RWPE2 (cell line): Measurements from ENCODE around the gene PRM3.

ENCODE experiments used
- ATAC-seq: fragments of 200-7000 bp; cut with Tn5 transposase; 3 replicates; pipeline ENCODE4 v1.9.1; 2021; ENCODE audit warnings: low read depth
- DNase-seq: peaks from one replicate; pipeline ENCODE4 v3.0.0-alpha.2; 2020; ENCODE audit warnings: low spot score
- H3K27ac ChIP-seq: fragments of 450-650 bp; 2 replicates; pipeline ENCODE4 v1.5.1; 2017; ENCODE audit warnings: mild to moderate bottlenecking; ENCODE audit not compliant: poor library complexity, severe bottlenecking
- H3K27me3 ChIP-seq: fragments of 250-450 bp; sonication (Bioruptor Pico); 2 replicates; pipeline ENCODE4 v1.5.1; 2021; ENCODE audit warnings: mild to moderate bottlenecking, moderate library complexity; ENCODE audit not compliant: insufficient read depth, poor library complexity, severe bottlenecking
- H3K36me3 ChIP-seq: fragments of 250-450 bp; sonication (Bioruptor Pico); 2 replicates; pipeline ENCODE4 v1.5.1; 2020; ENCODE audit warnings: low read depth, mild to moderate bottlenecking, moderate library complexity
- H3K4me1 ChIP-seq: fragments of 250-450 bp; sonication (Bioruptor Pico); 2 replicates; pipeline ENCODE4 v1.5.1; 2021; ENCODE audit warnings: mild to moderate bottlenecking, moderate library complexity; ENCODE audit not compliant: insufficient read depth, poor library complexity, severe bottlenecking
- H3K4me3 ChIP-seq: fragments of 250-450 bp; sonication (Bioruptor Pico); 2 replicates; pipeline ENCODE4 v1.5.1; 2021; ENCODE audit warnings: mild to moderate bottlenecking, moderate library complexity; ENCODE audit not compliant: severe bottlenecking
- H3K9me3 ChIP-seq: fragments of 250-450 bp; sonication (Bioruptor Pico); 2 replicates; pipeline ENCODE4 v1.5.1; 2021; ENCODE audit warnings: mild to moderate bottlenecking, moderate library complexity; ENCODE audit not compliant: severe bottlenecking
- CTCF ChIP-seq: fragments of 450-650 bp; IDR thresholded peaks from one replicate; pipeline ENCODE4 v1.5.1; 2017; ENCODE audit warnings: mild to moderate bottlenecking, moderate library complexity; ENCODE audit not compliant: poor library complexity, severe bottlenecking

Gene PRM3

GRCh38 chr16:11245222-11245737, 28.1 kb downstream of the PRM3 start:
- Histone ChIP-seq H3K27ac (no peak overlapping the region), H3K4me1 (no peaks in the 10 kb centered on the region), H3K9me3 (no peaks in the 10 kb centered on the region), H3K27me3 (no peaks in the 10 kb centered on the region), H3K36me3 (no peaks in the 10 kb centered on the region), H3K4me3 (no peak overlapping the region)
- ATAC-seq (no peak), DNase-seq (no peak)
- TF ChIP-seq CTCF, result no peak

- DNase-seq, result no peak
- TF ChIP-seq CTCF, result no peak
- Histone ChIP-seq H3K27me3 (no peaks in the 10 kb centered on the region), H3K36me3 (no peaks in the 10 kb centered on the region), H3K4me3 (no peak overlapping the region), H3K4me1 (no peaks in the 10 kb centered on the region), H3K9me3 (no peaks in the 10 kb centered on the region), H3K27ac (no peak overlapping the region)
- no peak for ATAC-seq
Observed at GRCh38 chr16:11242658-11243057, 30.8 kb downstream of the PRM3 start.

- no peak for TF ChIP-seq CTCF
- no peaks in the 10 kb centered on the region for H3K27me3 ChIP-seq
- no peaks in the 10 kb centered on the region for H3K4me1 ChIP-seq
- H3K27ac ChIP-seq, result no peak overlapping the region
- H3K9me3 ChIP-seq, result no peaks in the 10 kb centered on the region
- DNase-seq (no peak), ATAC-seq (no peak)
- H3K4me3 ChIP-seq, result no peak overlapping the region
- H3K36me3 ChIP-seq, result no peaks in the 10 kb centered on the region
Observed at GRCh38 chr16:11241480-11242204, 31.8 kb downstream of the PRM3 start.

GRCh38 chr16:11240636-11241473, 32.6 kb downstream of the PRM3 start:
- H3K27ac ChIP-seq, result no peak overlapping the region
- H3K4me1 ChIP-seq, result no peaks in the 10 kb centered on the region
- DNase-seq, result no peak
- no peaks in the 10 kb centered on the region for H3K9me3 ChIP-seq
- no peak for ATAC-seq
- no peaks in the 10 kb centered on the region for H3K27me3 ChIP-seq
- TF ChIP-seq CTCF, result no peak
- H3K36me3 ChIP-seq, result no peaks in the 10 kb centered on the region
- H3K4me3 ChIP-seq, result no peak overlapping the region
